HG02763 (cell line): Measurements from ENCODE around the gene SMCO2.

Experiments used
- ATAC-seq: cut with Tn5 transposase; IDR thresholded peaks from one replicate; pipeline ENCODE4 v1.9.1; 2021; ENCODE audit warnings: mild to moderate bottlenecking, moderate library complexity; ENCODE audit not compliant: unreplicated experiment

The SMCO2 gene

GRCh38 chr12:27451036-27451825 lies 4.7 kb downstream of the SMCO2 start:
- no peak for ATAC-seq

GRCh38 chr12:27453421-27453820 lies 6.9 kb downstream of the SMCO2 start:
- ATAC-seq, result no peak

- ATAC-seq, result no peak
Measured at GRCh38 chr12:27455589-27455988, 9.1 kb downstream of the SMCO2 start.

GRCh38 chr12:27456618-27457017 lies 10.1 kb downstream of the SMCO2 start:
- ATAC-seq, result no peak

GRCh38 chr12:27460471-27460978 lies 14.0 kb downstream of the SMCO2 start:
- ATAC-seq, result no peak

- ATAC-seq, result no peak
Measured at GRCh38 chr12:27462151-27462694, 15.7 kb downstream of the SMCO2 start.

GRCh38 chr12:27462851-27463250 lies 16.3 kb downstream of the SMCO2 start:
- ATAC-seq, result no peak

GRCh38 chr12:27463511-27464219 lies 17.1 kb downstream of the SMCO2 start:
- no peak for ATAC-seq

GRCh38 chr12:27464220-27464554 lies 17.7 kb downstream of the SMCO2 start:
- no peak for ATAC-seq

GRCh38 chr12:27467641-27468040 lies 21.1 kb downstream of the SMCO2 start:
- ATAC-seq, result no peak

- ATAC-seq, result no peak
Measured at GRCh38 chr12:27468241-27468640, 21.7 kb downstream of the SMCO2 start.

GRCh38 chr12:27469176-27469736 lies 22.7 kb downstream of the SMCO2 start:
- no peak for ATAC-seq

GRCh38 chr12:27472604-27473003 lies 26.1 kb downstream of the SMCO2 start:
- ATAC-seq, result no peak

GRCh38 chr12:27474344-27474743 lies 27.8 kb downstream of the SMCO2 start:
- ATAC-seq, result no peak

- ATAC-seq, result no peak
Measured at GRCh38 chr12:27477049-27477448, 30.5 kb downstream of the SMCO2 start.

- ATAC-seq, result no peak
Measured at GRCh38 chr12:27478949-27479348, 32.4 kb downstream of the SMCO2 start.

GRCh38 chr12:27480016-27480415 lies 33.5 kb downstream of the SMCO2 start:
- ATAC-seq, result no peak

GRCh38 chr12:27486961-27487360 lies 40.4 kb downstream of the SMCO2 start:
- no peak for ATAC-seq

GRCh38 chr12:27488479-27488878 lies 41.9 kb downstream of the SMCO2 start:
- ATAC-seq, result no peak

GRCh38 chr12:27491226-27491625 lies 44.7 kb downstream of the SMCO2 start:
- ATAC-seq, result no peak

GRCh38 chr12:27493260-27493940 lies 46.9 kb downstream of the SMCO2 start:
- no peak for ATAC-seq
